HG03159 (cell line): ENCODE measurements around the gene CERK.

Source experiments
- ATAC-seq: cut with Tn5 transposase; IDR thresholded peaks from one replicate; pipeline ENCODE4 v1.9.1; 2021; ENCODE audit warnings: mild to moderate bottlenecking, moderate library complexity; ENCODE audit not compliant: unreplicated experiment

The CERK gene

GRCh38 chr22:46749682-46750529 lies 11.9 kb upstream of the CERK start:
- ATAC-seq, result no peak

GRCh38 chr22:46748908-46749675 lies 11.0 kb upstream of the CERK start:
- no peak for ATAC-seq

GRCh38 chr22:46748206-46748907 lies 10.3 kb upstream of the CERK start:
- no peak for ATAC-seq

- no peak for ATAC-seq
These were observed 9.6 kb upstream of the CERK start for GRCh38 chr22:46747646-46748045.

GRCh38 chr22:46746620-46747019 lies 8.6 kb upstream of the CERK start:
- no peak for ATAC-seq

GRCh38 chr22:46746192-46746591 lies 8.1 kb upstream of the CERK start:
- no peak for ATAC-seq

- no peak for ATAC-seq
These were observed 6.5 kb upstream of the CERK start for GRCh38 chr22:46744581-46744980.

GRCh38 chr22:46742576-46743221 lies 4.6 kb upstream of the CERK start:
- no peak for ATAC-seq

GRCh38 chr22:46741974-46742519 lies 4.0 kb upstream of the CERK start:
- no peak for ATAC-seq

- ATAC-seq, result no peak
These were observed 3.1 kb upstream of the CERK start for GRCh38 chr22:46740910-46741780.

GRCh38 chr22:46739094-46739870 lies 1.2 kb upstream of the CERK start:
- ATAC-seq, result no peak

- no peak for ATAC-seq
These were observed 618 bp upstream of the CERK start for GRCh38 chr22:46738647-46739093.

- ATAC-seq, result no peak
These were observed 712 bp downstream of the CERK start for GRCh38 chr22:46737105-46737975.

GRCh38 chr22:46736705-46737104 lies 1.3 kb downstream of the CERK start:
- ATAC-seq, result no peak

- ATAC-seq, result no peak
These were observed 2.1 kb downstream of the CERK start for GRCh38 chr22:46735747-46736608.

- ATAC-seq, result no peak
These were observed 3.1 kb downstream of the CERK start for GRCh38 chr22:46734830-46735453.
